Spinal cord (tissue), 10 donors: Measurements from ENCODE around the gene COPA. TPM values are rescaled to one million over a fixed set of nuclear protein-coding genes. Genes with fewer than 3 reads are reported as not detected.

Experiments
- DNase-seq, 6 donors: peaks; one replicate each; pipeline versions ENCODE4 v3.0.0 to v3.0.0-alpha.2; 2013 to 2015; ENCODE audit warnings: low spot score in 6 of 6, low read depth in 4 of 6
- H3K27ac ChIP-seq: one replicate; pipeline ENCODE4 v1.5.1; 2013; ENCODE audit warnings: low read depth, low read length, control low read depth
- H3K27me3 ChIP-seq: one replicate; pipeline ENCODE4 v1.6.1; 2013; ENCODE audit warnings: low read length; ENCODE audit not compliant: control insufficient read depth, insufficient read depth
- H3K36me3 ChIP-seq: one replicate; pipeline ENCODE4 v1.6.1; 2013; ENCODE audit warnings: low read length; ENCODE audit not compliant: control insufficient read depth, insufficient read depth
- H3K4me1 ChIP-seq: one replicate; pipeline ENCODE4 v1.6.1; 2013; ENCODE audit warnings: low read length; ENCODE audit not compliant: control insufficient read depth, insufficient read depth
- H3K4me3 ChIP-seq: one replicate; pipeline ENCODE4 v1.5.1; 2013; ENCODE audit warnings: low read depth, low read length, control low read depth
- H3K9me3 ChIP-seq: one replicate; pipeline ENCODE4 v1.6.1; 2013; ENCODE audit warnings: low read length; ENCODE audit not compliant: control insufficient read depth, insufficient read depth
- WGBS: methylation state at CpG from one replicate; pipeline ENCODE4 v1.1.5; 2013; ENCODE audit warnings: missing lambda C conversion rate; ENCODE audit not compliant: insufficient coverage; 5-methylcytosine and 5-hydroxymethylcytosine counted together
- polyA plus RNA-seq, 2 donors: library from polyadenylated mRNA; unstranded; fragments of 120-200 nt; gene quantifications; one replicate each; pipeline ENCODE4 v1.2.1, GENCODE V29; 2013; ENCODE audit not compliant: insufficient read length in 2 of 2
- total RNA-seq, 2 donors: library from RNA; depleted of rRNA in 1 of 2; stranded (reverse); fragments of 120-200 nt in 1 of 2; fragments of >200 nt in 1 of 2; gene quantifications; one replicate each; pipeline versions ENCODE4 v1.2.3 to v1.2.4, GENCODE V29; 2013 to 2014
- donor health status: healthy.

The COPA gene
- total and polyA plus RNA-seq, 4 donors, result 136 to 200 (median 167) TPM

GRCh38 chr1:160338580-160338979, 4.5 kb downstream of the COPA start:
- Histone ChIP-seq H3K27ac (no peak overlapping the region), H3K27me3 (no peaks in the 10 kb centered on the region), H3K4me1 (peaks cover 3% of the 10 kb centered on the region), H3K4me3 (no peak overlapping the region), H3K9me3 (no peaks in the 10 kb centered on the region), H3K36me3 (peaks cover 18% of the 10 kb centered on the region)
- DNase-seq, result no peak
- WGBS, result 85% methylated on average over 4 of the region's 4 CpGs

GRCh38 chr1:160332516-160332915, 10.5 kb downstream of the COPA start:
- Histone ChIP-seq H3K27me3 (no peaks in the 10 kb centered on the region), H3K4me3 (no peak overlapping the region), H3K9me3 (no peaks in the 10 kb centered on the region), H3K4me1 (no peaks in the 10 kb centered on the region), H3K36me3 (peaks cover 41% of the 10 kb centered on the region), H3K27ac (no peak overlapping the region)
- DNase-seq, result no peak

DNA sequence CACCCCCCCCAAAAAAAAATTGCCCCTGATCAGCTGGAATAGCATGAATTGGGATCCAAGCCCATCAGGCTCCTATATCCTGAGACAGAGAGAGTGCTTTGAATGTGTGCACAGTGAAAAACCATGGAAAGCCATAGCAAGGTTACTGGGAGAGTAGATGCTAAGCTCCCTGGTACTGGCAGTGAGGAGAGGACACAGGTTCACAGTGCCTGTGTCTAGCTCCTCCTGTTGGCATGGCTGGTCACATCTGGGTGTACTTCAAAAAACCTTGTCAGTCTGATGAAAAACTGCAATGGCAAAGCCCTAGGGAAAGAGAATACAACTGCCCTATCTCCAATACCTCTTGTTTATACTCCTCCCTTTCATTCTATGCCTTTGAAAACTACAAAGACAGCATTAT, 12.9 kb downstream of the COPA start:
- Histone ChIP-seq H3K36me3 (peaks cover 47% of the 10 kb centered on the region), H3K27me3 (no peaks in the 10 kb centered on the region), H3K9me3 (no peaks in the 10 kb centered on the region), H3K4me1 (no peaks in the 10 kb centered on the region), H3K27ac (no peak overlapping the region), H3K4me3 (no peak overlapping the region)
- no peak for DNase-seq

GRCh38 chr1:160328184-160328583, 14.9 kb downstream of the COPA start:
- Histone ChIP-seq H3K9me3 (no peaks in the 10 kb centered on the region), H3K27ac (no peak overlapping the region), H3K4me3 (no peak overlapping the region), H3K27me3 (no peaks in the 10 kb centered on the region), H3K36me3 (peaks cover 52% of the 10 kb centered on the region), H3K4me1 (no peaks in the 10 kb centered on the region)
- WGBS, result 0% methylated on average over 1 of the region's 8 CpGs
- peak in 2 of 6 donors; percentile 7 to 28 for DNase-seq

- WGBS, result 97% methylated on average over 3 of the region's 5 CpGs
- no peak overlapping the region for H3K27ac ChIP-seq
Measured at GRCh38 chr1:160326418-160326817, 16.6 kb downstream of the COPA start.

GRCh38 chr1:160325252-160325651, 17.8 kb downstream of the COPA start:
- peak in 1 of 6 donors; percentile 6 for DNase-seq
- no CpG with 5 or more reads among the region's 4 CpGs for WGBS
- Histone ChIP-seq H3K9me3 (no peaks in the 10 kb centered on the region), H3K4me3 (no peak overlapping the region), H3K36me3 (peaks cover 34% of the 10 kb centered on the region), H3K27ac (no peak overlapping the region), H3K4me1 (no peaks in the 10 kb centered on the region), H3K27me3 (no peaks in the 10 kb centered on the region)

More at GRCh38 chr1:160326418-160326817, 16.6 kb downstream of the COPA start:
- no peak for DNase-seq
- no peak overlapping the region for H3K4me3 ChIP-seq
- H3K9me3 ChIP-seq, result no peaks in the 10 kb centered on the region
- H3K27me3 ChIP-seq, result no peaks in the 10 kb centered on the region
- H3K36me3 ChIP-seq, result peaks cover 42% of the 10 kb centered on the region
- no peaks in the 10 kb centered on the region for H3K4me1 ChIP-seq

GRCh38 chr1:160322831-160323230, 20.2 kb downstream of the COPA start:
- no CpG with 5 or more reads among the region's 6 CpGs for WGBS
- no peak overlapping the region for H3K27ac ChIP-seq
- no peaks in the 10 kb centered on the region for H3K27me3 ChIP-seq
- no peaks in the 10 kb centered on the region for H3K9me3 ChIP-seq
- DNase-seq, result no peak
- no peaks in the 10 kb centered on the region for H3K4me1 ChIP-seq
- H3K36me3 ChIP-seq, result peaks cover 24% of the 10 kb centered on the region
- no peak overlapping the region for H3K4me3 ChIP-seq

DNA sequence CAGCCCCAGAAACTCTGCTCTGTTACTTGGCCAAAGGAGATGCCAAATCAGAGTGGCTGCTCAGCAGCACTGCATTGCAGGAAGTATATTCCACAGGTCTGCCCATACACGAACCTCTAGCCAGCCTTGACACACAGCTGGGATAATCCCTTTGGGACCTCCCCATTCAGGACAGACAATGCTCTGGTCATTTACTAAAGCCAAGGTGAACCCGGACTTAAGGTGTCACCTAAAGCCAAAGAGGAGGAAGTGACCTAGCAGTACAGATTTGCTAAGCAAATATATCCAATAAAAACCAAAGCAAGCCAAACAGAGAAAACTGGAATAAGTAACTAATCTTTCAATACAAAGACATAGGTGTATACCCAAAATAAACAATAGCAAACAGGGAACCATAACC, 27.7 kb downstream of the COPA start:
- Histone ChIP-seq H3K27me3 (no peaks in the 10 kb centered on the region), H3K27ac (no peak overlapping the region), H3K4me1 (no peaks in the 10 kb centered on the region), H3K36me3 (peaks cover 48% of the 10 kb centered on the region), H3K9me3 (peaks cover 3% of the 10 kb centered on the region), H3K4me3 (no peak overlapping the region)
- WGBS, result 100% methylated on average over 1 of the region's 2 CpGs
- no peak for DNase-seq

- no peak overlapping the region for H3K4me3 ChIP-seq
- peaks cover 44% of the 10 kb centered on the region for H3K36me3 ChIP-seq
- no CpG with 5 or more reads among the region's 1 CpG for WGBS
- no peaks in the 10 kb centered on the region for H3K9me3 ChIP-seq
- no peaks in the 10 kb centered on the region for H3K27me3 ChIP-seq
- H3K4me1 ChIP-seq, result peaks cover 7% of the 10 kb centered on the region
- no peak overlapping the region for H3K27ac ChIP-seq
- no peak for DNase-seq
Measured at GRCh38 chr1:160309571-160309970, 33.5 kb downstream of the COPA start.

DNA sequence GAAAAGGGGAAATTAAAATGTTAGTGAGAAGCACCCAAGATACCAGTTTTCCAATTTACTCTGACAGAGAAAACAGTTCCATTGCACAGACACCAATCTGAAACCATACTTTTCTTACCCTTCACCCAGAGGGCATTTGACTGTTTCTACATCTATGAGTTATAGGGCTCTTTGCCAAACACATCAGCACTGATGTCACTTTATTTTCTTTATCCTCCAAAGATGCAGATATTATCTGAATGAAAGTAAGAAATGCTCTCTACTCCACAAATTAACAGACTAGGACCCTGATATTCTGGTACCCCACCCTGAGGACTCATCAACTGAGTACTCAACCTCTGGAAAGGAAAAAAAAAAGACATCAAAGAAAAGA, 33.9 kb downstream of the COPA start:
- Histone ChIP-seq H3K27me3 (no peaks in the 10 kb centered on the region), H3K9me3 (no peaks in the 10 kb centered on the region), H3K36me3 (peaks cover 44% of the 10 kb centered on the region), H3K27ac (no peak overlapping the region), H3K4me1 (peaks cover 7% of the 10 kb centered on the region), H3K4me3 (no peak overlapping the region)
- no peak for DNase-seq
